Measurements from ENCODE around the gene FAM20C.

Gene FAM20C

GRCh38 chr7:150811-151221 lies 41.6 kb upstream of the FAM20C start:
- Histone ChIP-seq H3K27ac (ENCODE audit: low read length) (no peak overlapping the region), H3K36me3 (replicated peaks; ENCODE audit: low read depth, low read length) (no peaks in the 10 kb centered on the region), H4K20me1 (ENCODE audit: insufficient read depth, low read length) (no peaks in the 10 kb centered on the region), H3K4me2 (ENCODE audit: low read length) (no peak overlapping the region), H2AFZ (ENCODE audit: low read depth, low read length) (no peak overlapping the region), H3K9ac (ENCODE audit: low read length) (no peak overlapping the region), H3K27me3 (ENCODE audit: low read depth, low read length) (no peaks in the 10 kb centered on the region), H3K4me1 (ENCODE audit: low read length) (peaks cover 8% of the 10 kb centered on the region), H3K4me3 (ENCODE audit: low read length) (no peak overlapping the region), H3K79me2 (ENCODE audit: low read length) (no peaks in the 10 kb centered on the region), H3K9me3 (ENCODE audit: insufficient read depth, low read length) (no peaks in the 10 kb centered on the region)
- TF ChIP-seq EZH2phosphoT487 (IDR thresholded peaks at IDR 0.05; ENCODE audit: low read depth) (no peak), CTCF (IDR thresholded peaks at IDR 0.05; ENCODE audit: low read depth, low read length) (no peak)

- Histone ChIP-seq H3K27me3 (ENCODE audit: low read depth, low read length) (no peaks in the 10 kb centered on the region), H3K9ac (ENCODE audit: low read length) (no peak overlapping the region), H3K4me2 (ENCODE audit: low read length) (no peak overlapping the region), H3K79me2 (ENCODE audit: low read length) (no peaks in the 10 kb centered on the region), H3K4me1 (ENCODE audit: low read length) (peaks cover 8% of the 10 kb centered on the region), H3K4me3 (ENCODE audit: low read length) (no peak overlapping the region), H4K20me1 (ENCODE audit: insufficient read depth, low read length) (no peaks in the 10 kb centered on the region), H3K9me3 (ENCODE audit: insufficient read depth, low read length) (no peaks in the 10 kb centered on the region), H2AFZ (ENCODE audit: low read depth, low read length) (no peak overlapping the region), H3K36me3 (replicated peaks; ENCODE audit: low read depth, low read length) (no peaks in the 10 kb centered on the region), H3K27ac (ENCODE audit: low read length) (no peak overlapping the region)
- no peak for TF ChIP-seq CTCF (IDR thresholded peaks at IDR 0.05; ENCODE audit: low read depth, low read length)
- no peak for TF ChIP-seq EZH2phosphoT487 (IDR thresholded peaks at IDR 0.05; ENCODE audit: low read depth)
Observed at GRCh38 chr7:151346-152050, 40.9 kb upstream of the FAM20C start.

GRCh38 chr7:152702-153391 lies 39.5 kb upstream of the FAM20C start:
- Histone ChIP-seq H3K27me3 (ENCODE audit: low read depth, low read length) (no peaks in the 10 kb centered on the region), H3K4me2 (ENCODE audit: low read length) (no peak overlapping the region), H3K9ac (ENCODE audit: low read length) (no peak overlapping the region), H3K79me2 (ENCODE audit: low read length) (no peaks in the 10 kb centered on the region), H4K20me1 (ENCODE audit: insufficient read depth, low read length) (no peaks in the 10 kb centered on the region), H2AFZ (ENCODE audit: low read depth, low read length) (no peak overlapping the region), H3K27ac (ENCODE audit: low read length) (no peak overlapping the region), H3K36me3 (replicated peaks; ENCODE audit: low read depth, low read length) (no peaks in the 10 kb centered on the region), H3K4me3 (ENCODE audit: low read length) (no peak overlapping the region), H3K4me1 (ENCODE audit: low read length) (peaks cover 8% of the 10 kb centered on the region), H3K9me3 (ENCODE audit: insufficient read depth, low read length) (no peaks in the 10 kb centered on the region)
- TF ChIP-seq CTCF (IDR thresholded peaks at IDR 0.05; ENCODE audit: low read depth, low read length), result no peak
- no peak for TF ChIP-seq EZH2phosphoT487 (IDR thresholded peaks at IDR 0.05; ENCODE audit: low read depth)

GRCh38 chr7:153604-154003 lies 38.8 kb upstream of the FAM20C start:
- H3K27me3 ChIP-seq (ENCODE audit: low read depth, low read length), result no peaks in the 10 kb centered on the region
- H4K20me1 ChIP-seq (ENCODE audit: insufficient read depth, low read length), result no peaks in the 10 kb centered on the region
- no peak for TF ChIP-seq CTCF (IDR thresholded peaks at IDR 0.05; ENCODE audit: low read depth, low read length)
- TF ChIP-seq EZH2phosphoT487 (IDR thresholded peaks at IDR 0.05; ENCODE audit: low read depth), result no peak

More at GRCh38 chr7:153604-154003, 38.8 kb upstream of the FAM20C start:
- H3K9me3 ChIP-seq (ENCODE audit: insufficient read depth, low read length), result no peaks in the 10 kb centered on the region
- no peak overlapping the region for H3K9ac ChIP-seq (ENCODE audit: low read length)
- H3K27ac ChIP-seq (ENCODE audit: low read length), result no peak overlapping the region
- no peak overlapping the region for H2AFZ ChIP-seq (ENCODE audit: low read depth, low read length)
- H3K79me2 ChIP-seq (ENCODE audit: low read length), result no peaks in the 10 kb centered on the region
- H3K36me3 ChIP-seq (replicated peaks; ENCODE audit: low read depth, low read length), result no peaks in the 10 kb centered on the region
- peaks cover 5% of the 10 kb centered on the region for H3K4me1 ChIP-seq (ENCODE audit: low read length)
- no peak overlapping the region for H3K4me3 ChIP-seq (ENCODE audit: low read length)
- no peak overlapping the region for H3K4me2 ChIP-seq (ENCODE audit: low read length)
